Vagina (tissue), 2 donors: Measurements from ENCODE around the gene TRIM71.
"Not testable (repeated sequence)": the region's sequence is repeated elsewhere in the genome, so short reads cannot be mapped to it uniquely, and the experiment has no call there.

Experiments used
- POLR2A ChIP-seq, 2 donors: fragments of 450-650 bp; IDR thresholded peaks; one replicate each; pipeline ENCODE4 v1.6.1; 2017; ENCODE audit warnings: antibody characterized with exemption in 2 of 2, mild to moderate bottlenecking in 2 of 2, moderate library complexity in 2 of 2
- POLR2AphosphoS5 ChIP-seq, 2 donors: sonication (generic); formaldehyde crosslinking; IDR thresholded peaks; one replicate each; pipeline ENCODE4 v1.9.0; 2017; ENCODE audit warnings: antibody characterized with exemption in 2 of 2, mild to moderate bottlenecking in 2 of 2, low read depth in 1 of 2; ENCODE audit not compliant: insufficient read depth in 1 of 2
- TF ChIP-seq, protein P1 (sequence below), 3 experiments: fragments of 450-650 bp in 2 of 3; fragments of 200-600 bp in 1 of 3; sonication (generic) in 1 of 3; IDR thresholded peaks; one replicate each; pipeline ENCODE4 v1.5.1; 2017 to 2019; ENCODE audit warnings: antibody characterized with exemption in 3 of 3, mild to moderate bottlenecking in 2 of 3, moderate library complexity in 2 of 3

GRCh38 chr3:32939531-32940284 lies 121.9 kb downstream of the TRIM71 start:
- not testable (repeated sequence) for TF ChIP-seq POLR2A (IDR thresholded peaks at IDR 0.05); POLR2AphosphoS5 (IDR thresholded peaks at IDR 0.05; ENCODE audit: insufficient read depth in 1 of 2, low read depth in 1 of 2)
- TF ChIP-seq, protein P1, sequence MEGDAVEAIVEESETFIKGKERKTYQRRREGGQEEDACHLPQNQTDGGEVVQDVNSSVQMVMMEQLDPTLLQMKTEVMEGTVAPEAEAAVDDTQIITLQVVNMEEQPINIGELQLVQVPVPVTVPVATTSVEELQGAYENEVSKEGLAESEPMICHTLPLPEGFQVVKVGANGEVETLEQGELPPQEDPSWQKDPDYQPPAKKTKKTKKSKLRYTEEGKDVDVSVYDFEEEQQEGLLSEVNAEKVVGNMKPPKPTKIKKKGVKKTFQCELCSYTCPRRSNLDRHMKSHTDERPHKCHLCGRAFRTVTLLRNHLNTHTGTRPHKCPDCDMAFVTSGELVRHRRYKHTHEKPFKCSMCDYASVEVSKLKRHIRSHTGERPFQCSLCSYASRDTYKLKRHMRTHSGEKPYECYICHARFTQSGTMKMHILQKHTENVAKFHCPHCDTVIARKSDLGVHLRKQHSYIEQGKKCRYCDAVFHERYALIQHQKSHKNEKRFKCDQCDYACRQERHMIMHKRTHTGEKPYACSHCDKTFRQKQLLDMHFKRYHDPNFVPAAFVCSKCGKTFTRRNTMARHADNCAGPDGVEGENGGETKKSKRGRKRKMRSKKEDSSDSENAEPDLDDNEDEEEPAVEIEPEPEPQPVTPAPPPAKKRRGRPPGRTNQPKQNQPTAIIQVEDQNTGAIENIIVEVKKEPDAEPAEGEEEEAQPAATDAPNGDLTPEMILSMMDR (IDR thresholded peaks at IDR 0.05): not testable (repeated sequence)
